Activated CD8-positive, alpha-beta T cell treated with anti-CD3 and anti-CD28 coated beads, Interleukin-2, amount 10 ng/mL, durations not matched to agents 7 days and 5 days (primary cell): ENCODE data around the gene ZNF81. TPM values are rescaled to one million over a fixed set of nuclear protein-coding genes. Genes with fewer than 3 reads are reported as not detected.
A peak's percentile ranks its signal among the peaks of the same experiment; 100 is the strongest.
"Not testable (repeated sequence)": the region's sequence is repeated elsewhere in the genome, so short reads cannot be mapped to it uniquely, and the experiment has no call there.

Source experiments
- ATAC-seq: fragments of 150-1000 bp; cut with Tn5 transposase; one replicate; pipeline ENCODE4 v1.10.0; 2021; ENCODE audit warnings: moderate library complexity
- CTCF ChIA-PET: fragments of 350-600 bp; sonication (Branson Sonifier 250); formaldehyde crosslinking; loops from one replicate; lab custom pipeline; 2021; ENCODE audit warnings: antibody characterized with exemption; lab: Charles Lee
- POLR2A ChIA-PET: fragments of 350-600 bp; sonication (Branson Sonifier 250); formaldehyde crosslinking; loops from one replicate; lab custom pipeline; 2021; ENCODE audit warnings: antibody characterized with exemption; lab: Charles Lee
- DNase-seq: peaks from one replicate; pipeline ENCODE4 v3.0.0-alpha.2; 2020
- H3K27ac Mint-ChIP-seq: one replicate; pipeline ENCODE4 v1.8.0; 2021; ENCODE audit warnings: mild to moderate bottlenecking, mixed read lengths
- H3K27me3 Mint-ChIP-seq: one replicate; pipeline ENCODE4 v1.8.0; 2021; ENCODE audit warnings: low read depth, mixed read lengths
- H3K36me3 Mint-ChIP-seq: one replicate; pipeline ENCODE4 v1.8.0; 2021; ENCODE audit warnings: low read depth, mixed read lengths
- H3K4me1 Mint-ChIP-seq: one replicate; pipeline ENCODE4 v1.8.0; 2021; ENCODE audit warnings: low read depth, mixed read lengths
- H3K4me3 Mint-ChIP-seq: one replicate; pipeline ENCODE4 v1.8.0; 2021; ENCODE audit warnings: mild to moderate bottlenecking, mixed read lengths
- H3K9me3 Mint-ChIP-seq: one replicate; pipeline ENCODE4 v1.8.0; 2022; ENCODE audit warnings: mixed read lengths; ENCODE audit not compliant: insufficient read depth
- total RNA-seq, 2 experiments: library from RNA; stranded (reverse); gene quantifications; one replicate each; pipeline ENCODE4 v1.2.3, GENCODE V29; 2021

The ZNF81 gene
- total RNA-seq, 2 experiments from 2014 or later = 9.4 to 10.4 TPM

GRCh38 chrX:47849778-47850177, 13.1 kb downstream of the ZNF81 start:
- H3K27ac Mint-ChIP-seq = peak overlapping the region; percentile 30

GRCh38 chrX:47850389-47850788, 13.7 kb downstream of the ZNF81 start:
- Mint-ChIP-seq H3K36me3 (peaks cover 18% of the 10 kb centered on the region), H3K4me1 (peaks cover 11% of the 10 kb centered on the region)
- H3K27me3 Mint-ChIP-seq, H3K27ac Mint-ChIP-seq, H3K4me3 Mint-ChIP-seq, DNase-seq, ATAC-seq, CTCF ChIA-PET, H3K9me3 Mint-ChIP-seq, POLR2A ChIA-PET: not testable (repeated sequence)

More at GRCh38 chrX:47849778-47850177, 13.1 kb downstream of the ZNF81 start:
- ChIA-PET POLR2A (no interaction called here), CTCF (no interaction called here)
- no peak overlapping the region for H3K4me3 Mint-ChIP-seq
- peaks cover 18% of the 10 kb centered on the region for H3K36me3 Mint-ChIP-seq
- H3K27me3 Mint-ChIP-seq = no peaks in the 10 kb centered on the region
- no peak for DNase-seq
- H3K9me3 Mint-ChIP-seq = no peaks in the 10 kb centered on the region
- no peak for ATAC-seq
- peaks cover 11% of the 10 kb centered on the region for H3K4me1 Mint-ChIP-seq

- CTCF ChIA-PET = no interaction called here
- H3K36me3 Mint-ChIP-seq = peaks cover 18% of the 10 kb centered on the region
- ATAC-seq = no peak
- POLR2A ChIA-PET = no interaction called here
- peaks cover 11% of the 10 kb centered on the region for H3K4me1 Mint-ChIP-seq
- no peaks in the 10 kb centered on the region for H3K9me3 Mint-ChIP-seq
- no peak overlapping the region for H3K27ac Mint-ChIP-seq
- no peak for DNase-seq
- H3K27me3 Mint-ChIP-seq = no peaks in the 10 kb centered on the region
- H3K4me3 Mint-ChIP-seq = no peak overlapping the region
These were observed 14.2 kb downstream of the ZNF81 start for GRCh38 chrX:47850901-47851300.

GRCh38 chrX:47854474-47854873, 17.8 kb downstream of the ZNF81 start:
- DNase-seq (peak; percentile 26), ATAC-seq (no peak)
- Mint-ChIP-seq H3K4me1 (peaks cover 11% of the 10 kb centered on the region), H3K4me3 (no peak overlapping the region), H3K36me3 (peaks cover 21% of the 10 kb centered on the region), H3K27me3 (no peaks in the 10 kb centered on the region), H3K27ac (no peak overlapping the region), H3K9me3 (no peaks in the 10 kb centered on the region)
- POLR2A ChIA-PET = no interaction called here
- CTCF ChIA-PET = interaction anchor here (0.7 to 2.1 kb wide), 5 partner anchors 10 to 172 kb away, joined by 3 to 20 read pairs (median 4); partner anchors contain the start of gene ZNF81

- ChIA-PET POLR2A (no interaction called here), CTCF (no interaction called here)
- Mint-ChIP-seq H3K9me3 (no peaks in the 10 kb centered on the region), H3K4me1 (no peaks in the 10 kb centered on the region), H3K27me3 (no peaks in the 10 kb centered on the region), H3K27ac (no peak overlapping the region), H3K4me3 (no peak overlapping the region), H3K36me3 (peaks cover 16% of the 10 kb centered on the region)
- no peak for ATAC-seq
- DNase-seq = no peak
These were observed 23.0 kb downstream of the ZNF81 start for GRCh38 chrX:47859686-47860085.

- H3K9me3 Mint-ChIP-seq = no peaks in the 10 kb centered on the region
- ChIA-PET CTCF (no interaction called here), POLR2A (no interaction called here)
- DNase-seq = no peak
- H3K36me3 Mint-ChIP-seq = peaks cover 21% of the 10 kb centered on the region
- H3K4me3 Mint-ChIP-seq = no peak overlapping the region
- ATAC-seq = no peak
- no peaks in the 10 kb centered on the region for H3K27me3 Mint-ChIP-seq
- H3K4me1 Mint-ChIP-seq = no peaks in the 10 kb centered on the region
- H3K27ac Mint-ChIP-seq = no peak overlapping the region
These were observed 26.0 kb downstream of the ZNF81 start for GRCh38 chrX:47862680-47863079.

- CTCF ChIA-PET = no interaction called here
- Mint-ChIP-seq H3K4me1 (no peaks in the 10 kb centered on the region), H3K27ac (no peak overlapping the region), H3K4me3 (no peak overlapping the region), H3K36me3 (peaks cover 17% of the 10 kb centered on the region), H3K9me3 (no peaks in the 10 kb centered on the region), H3K27me3 (no peaks in the 10 kb centered on the region)
- no peak for DNase-seq
- POLR2A ChIA-PET = no interaction called here
- ATAC-seq = no peak
These were observed 26.5 kb downstream of the ZNF81 start for GRCh38 chrX:47863187-47863586.

GRCh38 chrX:47864300-47864699, 27.6 kb downstream of the ZNF81 start:
- Mint-ChIP-seq H3K4me3 (no peak overlapping the region), H3K27ac (no peak overlapping the region), H3K4me1 (no peaks in the 10 kb centered on the region), H3K27me3 (no peaks in the 10 kb centered on the region), H3K36me3 (peaks cover 14% of the 10 kb centered on the region), H3K9me3 (no peaks in the 10 kb centered on the region)
- ATAC-seq (no peak), DNase-seq (no peak)
- POLR2A ChIA-PET = no interaction called here
- CTCF ChIA-PET = interaction anchor here (0.6 to 1.2 kb wide), 2 partner anchors 10 to 66 kb away, joined by 3 to 4 read pairs; no protein-coding TSS in a partner anchor

- no peaks in the 10 kb centered on the region for H3K27me3 Mint-ChIP-seq
- H3K4me3 Mint-ChIP-seq = no peak overlapping the region
- H3K9me3 Mint-ChIP-seq = no peaks in the 10 kb centered on the region
- no peaks in the 10 kb centered on the region for H3K4me1 Mint-ChIP-seq
- H3K36me3 Mint-ChIP-seq = peaks cover 14% of the 10 kb centered on the region
- CTCF ChIA-PET = interaction anchor here (1.2 kb wide), 1 partner anchor 11 kb away, joined by 4 read pairs; no protein-coding TSS in a partner anchor
- no peak overlapping the region for H3K27ac Mint-ChIP-seq
- ATAC-seq (no peak), DNase-seq (no peak)
- POLR2A ChIA-PET = no interaction called here
These were observed 28.1 kb downstream of the ZNF81 start for GRCh38 chrX:47864785-47865184.

- Mint-ChIP-seq H3K9me3 (peaks cover 3% of the 10 kb centered on the region), H3K36me3 (peaks cover 50% of the 10 kb centered on the region), H3K4me3 (no peak overlapping the region), H3K27ac (no peak overlapping the region), H3K4me1 (no peaks in the 10 kb centered on the region), H3K27me3 (no peaks in the 10 kb centered on the region)
- CTCF ChIA-PET = interaction anchor here (1.6 kb wide), 1 partner anchor 36 kb away, joined by 4 read pairs; the partner anchor contains the start of gene ZNF81
- no peak for DNase-seq
- ATAC-seq = no peak
- POLR2A ChIA-PET = no interaction called here
These were observed 36.4 kb downstream of the ZNF81 start for GRCh38 chrX:47873123-47873522.

GRCh38 chrX:47877327-47877726, 40.6 kb downstream of the ZNF81 start:
- Mint-ChIP-seq H3K9me3 (no peaks in the 10 kb centered on the region), H3K36me3 (peaks cover 47% of the 10 kb centered on the region), H3K27ac (no peak overlapping the region), H3K4me1 (no peaks in the 10 kb centered on the region), H3K27me3 (no peaks in the 10 kb centered on the region), H3K4me3 (no peak overlapping the region)
- no peak for ATAC-seq
- no peak for DNase-seq
- ChIA-PET CTCF (no interaction called here), POLR2A (no interaction called here)

- H3K4me1 Mint-ChIP-seq = no peaks in the 10 kb centered on the region
- H3K36me3 Mint-ChIP-seq = peaks cover 42% of the 10 kb centered on the region
- H3K4me3 Mint-ChIP-seq = no peak overlapping the region
- POLR2A ChIA-PET = no interaction called here
- H3K27me3 Mint-ChIP-seq = no peaks in the 10 kb centered on the region
- no peaks in the 10 kb centered on the region for H3K9me3 Mint-ChIP-seq
- ATAC-seq (no peak), DNase-seq (no peak)
- no peak overlapping the region for H3K27ac Mint-ChIP-seq
- CTCF ChIA-PET = no interaction called here
These were observed 41.5 kb downstream of the ZNF81 start for GRCh38 chrX:47878198-47878597.

- ATAC-seq = no peak
- Mint-ChIP-seq H3K27ac (no peak overlapping the region), H3K4me1 (no peaks in the 10 kb centered on the region), H3K4me3 (no peak overlapping the region), H3K27me3 (no peaks in the 10 kb centered on the region), H3K36me3 (peaks cover 34% of the 10 kb centered on the region), H3K9me3 (no peaks in the 10 kb centered on the region)
- ChIA-PET CTCF (no interaction called here), POLR2A (no interaction called here)
- no peak for DNase-seq
These were observed 42.8 kb downstream of the ZNF81 start for GRCh38 chrX:47879463-47879862.
